CD4-positive, alpha-beta T cell treated with Interleukin-6 for 4 hours (primary cell): ENCODE data around the gene PCK1.
A peak's percentile ranks its signal among the peaks of the same experiment; 100 is the strongest.
"Not testable (repeated sequence)": the region's sequence is repeated elsewhere in the genome, so short reads cannot be mapped to it uniquely, and the experiment has no call there.

Source experiments
- DNase-seq: peaks from one replicate; pipeline ENCODE4 v3.0.0-alpha.2; 2020; ENCODE audit warnings: mixed read lengths

PCK1 gene

GRCh38 chr20:57560554-57561355 is at the start of gene PCK1:
Gene PCK1 (plus strand): TSS chr20:57561110. CDS start chr20:57561412, 302 bp downstream.
- no peak for DNase-seq

- DNase-seq: not testable (repeated sequence)
These were observed 49.2 kb upstream of the PCK1 start for GRCh38 chr20:57511709-57512108.

GRCh38 chr20:57512432-57512831 is 48.5 kb upstream of the PCK1 start:
- no peak for DNase-seq

GRCh38 chr20:57513199-57513598 is 47.7 kb upstream of the PCK1 start:
- DNase-seq: no peak

DNA sequence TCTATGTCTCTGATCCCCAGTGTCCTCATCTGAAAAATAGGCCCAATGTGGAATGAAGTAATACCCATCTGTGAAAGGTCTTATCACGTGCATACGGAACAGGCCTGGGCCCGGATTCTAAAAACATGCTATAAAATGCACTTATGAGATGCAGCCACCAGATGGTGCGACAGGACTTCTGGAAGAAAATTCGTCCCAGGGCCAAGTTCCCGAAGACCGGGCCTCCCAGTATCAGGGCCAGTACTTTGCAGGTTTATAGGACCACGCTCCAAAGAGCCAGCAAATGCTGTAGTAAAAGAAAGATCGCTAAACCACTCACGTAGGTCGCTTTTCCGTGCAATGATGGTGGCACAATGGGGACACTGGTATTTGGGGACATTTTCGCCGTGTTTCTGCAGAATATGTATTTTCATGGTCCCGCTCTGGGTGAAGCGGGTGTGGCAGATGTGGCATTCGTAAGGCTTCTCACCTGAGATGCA is 46.6 kb upstream of the PCK1 start:
- peak; percentile 46 for DNase-seq

- no peak for DNase-seq
These were observed 43.0 kb upstream of the PCK1 start for GRCh38 chr20:57517904-57518303.

GRCh38 chr20:57522380-57523140 is 38.4 kb upstream of the PCK1 start:
- DNase-seq: no peak

DNA sequence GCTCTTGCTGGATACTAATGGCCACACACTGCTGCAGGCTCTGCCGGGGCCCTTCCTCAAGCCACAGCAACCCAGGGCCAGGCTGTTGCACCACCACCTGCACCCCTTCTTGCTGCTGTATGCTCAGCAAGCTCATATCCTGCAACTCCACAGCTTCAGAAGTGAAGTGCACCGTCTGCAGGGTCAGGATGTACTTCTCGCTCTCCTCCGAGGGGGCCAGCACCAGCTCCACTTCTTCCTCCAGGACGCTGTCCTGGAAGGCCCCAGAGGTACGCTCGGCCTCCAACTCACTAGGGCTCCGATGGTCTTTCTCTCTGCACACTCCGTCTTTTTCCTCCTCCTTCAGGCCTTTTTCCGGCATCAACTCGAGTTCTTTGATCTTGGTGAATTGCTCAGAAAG is 37.1 kb upstream of the PCK1 start:
- DNase-seq: no peak

- no peak for DNase-seq
These were observed 36.3 kb upstream of the PCK1 start, which contains the start of gene CTCFL for GRCh38 chr20:57524511-57525176. Gene CTCFL (minus strand): TSS chr20:57525140. CDS start chr20:57524205, 935 bp downstream.

GRCh38 chr20:57525328-57526086 is 35.4 kb upstream of the PCK1 start:
- DNase-seq: no peak

DNA sequence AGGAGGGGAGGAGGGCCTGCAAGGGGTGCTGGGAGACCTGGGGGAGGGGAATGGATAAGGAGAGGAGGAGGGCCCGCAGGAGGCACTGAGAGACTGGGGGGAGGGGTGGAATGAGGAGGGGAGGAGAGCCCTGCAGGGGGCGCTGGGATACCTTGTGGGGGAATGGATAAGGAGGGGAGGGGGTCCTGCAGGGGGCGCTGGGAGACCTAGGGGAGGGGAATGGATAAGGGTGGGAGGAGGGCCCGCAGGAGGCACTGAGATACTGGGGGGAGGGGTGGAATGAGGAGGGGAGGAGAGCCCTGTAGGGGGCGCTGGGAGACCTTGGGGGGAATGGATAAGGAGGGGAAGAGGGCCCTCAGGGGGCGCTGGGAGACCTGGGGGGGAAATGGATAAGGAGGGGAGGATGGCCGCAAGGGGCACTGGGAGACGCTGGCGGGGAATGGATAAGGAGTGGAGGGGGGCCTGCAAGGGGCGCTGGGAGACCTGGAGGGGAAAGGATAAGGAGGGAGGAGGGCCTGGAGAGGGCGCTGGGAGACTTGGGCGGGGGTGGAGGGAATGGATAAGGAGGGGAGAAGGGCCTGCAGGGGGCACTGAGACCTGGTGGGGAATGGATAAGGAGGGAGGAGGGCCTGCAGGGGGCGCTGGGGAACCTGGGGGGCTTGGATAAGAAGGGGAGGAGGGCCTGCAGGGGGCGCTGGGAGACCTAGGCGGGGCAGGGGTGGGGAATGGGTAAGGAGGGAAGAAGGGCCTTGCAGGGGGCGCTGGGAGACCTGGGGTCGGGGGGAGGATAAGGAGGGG is 34.6 kb upstream of the PCK1 start:
- peak; percentile 12 for DNase-seq

DNA sequence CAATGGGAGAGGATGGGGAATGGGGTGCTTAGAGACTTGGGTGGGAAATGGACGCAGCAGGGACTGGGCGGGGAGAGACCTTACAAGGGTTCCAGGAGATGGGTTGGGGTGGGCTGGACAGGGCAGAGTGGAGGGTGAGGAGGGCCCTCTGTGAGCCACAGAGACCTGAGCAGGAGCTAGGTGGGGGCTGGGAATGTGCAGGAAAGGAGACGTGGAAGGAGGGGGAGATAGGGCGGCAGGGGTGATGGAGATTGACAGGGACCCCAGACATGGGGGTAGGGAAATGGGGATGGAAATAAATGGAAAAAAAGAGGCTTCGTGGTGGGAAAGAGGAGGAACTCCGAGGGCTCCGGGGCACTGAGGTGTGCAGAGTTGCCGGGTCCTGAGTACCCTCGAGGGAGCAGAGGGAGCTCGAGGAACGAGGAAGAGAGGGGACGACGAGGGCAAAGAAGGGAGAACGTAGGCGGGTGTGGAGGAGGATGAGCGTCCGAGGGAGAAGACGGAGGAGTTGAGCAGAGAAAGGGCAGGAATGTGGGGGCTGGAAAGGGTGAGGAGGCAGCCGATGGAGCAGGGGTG is 33.9 kb upstream of the PCK1 start:
- DNase-seq: no peak

- no peak for DNase-seq
These were observed 33.2 kb upstream of the PCK1 start for GRCh38 chr20:57527728-57528127.

- DNase-seq: no peak
These were observed 32.8 kb upstream of the PCK1 start for GRCh38 chr20:57528148-57528547.

- DNase-seq: no peak
These were observed 31.7 kb upstream of the PCK1 start for GRCh38 chr20:57529160-57529585.

DNA sequence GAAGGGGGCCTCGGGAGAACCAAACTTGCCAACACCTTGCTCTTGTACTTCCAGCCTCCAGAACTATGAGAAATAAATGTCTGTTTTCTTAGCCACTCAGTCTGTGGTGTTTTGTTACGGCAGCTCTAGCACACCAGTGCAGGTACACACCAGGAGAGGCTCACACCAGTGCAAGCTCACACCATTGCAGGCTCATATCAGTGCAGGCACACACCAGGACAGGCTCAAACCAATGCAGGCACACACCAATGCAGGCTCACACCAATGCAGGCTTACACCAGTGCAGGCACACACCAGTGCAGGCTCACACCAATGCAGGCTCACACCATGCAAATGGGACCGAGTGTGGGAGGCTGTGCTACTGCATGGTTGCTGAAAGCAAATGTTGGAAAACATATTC is 31.1 kb upstream of the PCK1 start:
- no peak for DNase-seq

GRCh38 chr20:57530327-57530981 is 30.5 kb upstream of the PCK1 start:
- DNase-seq: no peak

DNA sequence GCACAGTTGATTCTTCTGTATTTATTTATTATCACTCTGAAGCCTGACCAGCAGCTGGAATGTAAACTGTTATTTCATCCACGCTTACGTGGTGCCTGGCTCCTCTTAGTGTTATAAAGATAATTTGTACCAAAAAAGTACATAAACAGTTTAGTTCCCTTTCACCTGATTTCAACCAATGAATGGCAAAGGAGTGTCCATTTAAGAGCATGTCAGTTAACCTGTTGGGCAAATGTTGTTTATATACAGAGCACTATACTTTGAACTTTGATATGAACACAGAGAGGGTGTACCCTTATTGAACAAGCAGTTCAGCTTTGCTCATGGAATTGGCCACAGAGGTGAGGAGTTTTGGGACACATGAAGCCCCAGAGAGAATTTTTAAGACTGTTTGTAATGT is 28.8 kb upstream of the PCK1 start:
- DNase-seq: no peak

GRCh38 chr20:57535297-57535696 is 25.6 kb upstream of the PCK1 start:
- no peak for DNase-seq

- no peak for DNase-seq
These were observed 24.7 kb upstream of the PCK1 start for GRCh38 chr20:57536120-57536708.
